ENCODE data around the gene TSPOAP1. TPM values are rescaled to one million over a fixed set of nuclear protein-coding genes. Genes with fewer than 3 reads are reported as not detected.
A peak's percentile ranks its signal among the peaks of the same experiment; 100 is the strongest.

The TSPOAP1 gene
- total RNA-seq, 2 experiments from 2014 or later, result 13.7 to 15.4 TPM

DNA sequence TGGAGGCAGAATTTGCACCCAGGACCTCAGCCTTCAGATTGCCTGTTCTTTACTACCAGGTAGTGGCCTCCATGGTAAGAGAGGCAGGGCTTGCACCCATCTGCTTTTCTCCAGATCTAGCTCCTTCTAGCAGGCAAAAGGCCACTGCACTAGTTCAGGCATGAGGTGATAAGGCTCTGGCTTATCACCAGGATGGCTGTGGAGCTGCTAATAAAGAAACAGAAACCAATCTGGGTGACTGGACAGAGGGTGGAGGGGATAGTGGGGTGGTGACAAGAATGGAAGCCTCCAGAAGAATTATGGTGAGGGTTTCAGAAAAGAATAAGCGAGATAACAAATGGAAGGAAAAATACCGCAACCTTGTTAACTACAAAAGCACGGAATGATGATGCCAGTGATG is 38.9 kb upstream of the TSPOAP1 start:
- no peak overlapping the region for H3K27ac Mint-ChIP-seq
- H3K4me1 Mint-ChIP-seq, result peaks cover 14% of the 10 kb centered on the region
- no peaks in the 10 kb centered on the region for H3K36me3 Mint-ChIP-seq

DNA sequence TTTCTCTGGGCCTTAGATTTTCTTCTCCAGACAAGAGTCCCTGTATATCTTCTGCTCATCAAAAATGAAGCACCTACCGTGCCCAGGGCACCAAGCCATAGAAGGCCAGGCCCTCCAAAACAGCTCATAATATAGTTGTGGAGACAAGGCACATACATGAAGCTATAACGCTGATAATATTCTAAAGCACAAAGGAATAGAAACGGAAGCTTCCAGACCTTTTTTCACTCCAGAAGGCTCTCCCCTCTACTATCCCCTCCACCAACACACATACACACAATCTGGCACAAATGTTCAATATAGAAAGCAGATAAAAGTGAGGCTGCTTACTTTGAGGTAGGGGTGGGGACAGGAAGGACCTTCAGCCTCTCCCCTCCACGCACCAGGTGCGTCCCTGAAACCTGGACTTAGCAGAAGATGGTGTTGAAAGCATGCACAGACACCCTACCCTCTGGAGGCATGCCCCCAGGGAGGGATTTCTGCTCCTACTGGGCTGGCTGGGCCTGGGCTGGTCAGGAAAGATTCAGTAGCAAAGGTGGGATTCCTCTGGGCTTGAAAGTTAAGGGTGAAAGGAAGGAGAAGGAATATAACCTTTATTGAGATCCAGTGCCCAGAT is 37.5 kb upstream of the TSPOAP1 start:
- no peaks in the 10 kb centered on the region for H3K36me3 Mint-ChIP-seq
- no peak for DNase-seq
- H3K27me3 Mint-ChIP-seq, result no peaks in the 10 kb centered on the region
- peaks cover 14% of the 10 kb centered on the region for H3K4me1 Mint-ChIP-seq
- no peaks in the 10 kb centered on the region for H3K9me3 Mint-ChIP-seq
- no peak overlapping the region for H3K27ac Mint-ChIP-seq
- no peak overlapping the region for H3K4me3 Mint-ChIP-seq

More for the DNA sequence above, 38.9 kb upstream of the TSPOAP1 start:
- no peaks in the 10 kb centered on the region for H3K27me3 Mint-ChIP-seq
- H3K9me3 Mint-ChIP-seq, result no peaks in the 10 kb centered on the region
- no peak for DNase-seq
- no peak overlapping the region for H3K4me3 Mint-ChIP-seq

DNA sequence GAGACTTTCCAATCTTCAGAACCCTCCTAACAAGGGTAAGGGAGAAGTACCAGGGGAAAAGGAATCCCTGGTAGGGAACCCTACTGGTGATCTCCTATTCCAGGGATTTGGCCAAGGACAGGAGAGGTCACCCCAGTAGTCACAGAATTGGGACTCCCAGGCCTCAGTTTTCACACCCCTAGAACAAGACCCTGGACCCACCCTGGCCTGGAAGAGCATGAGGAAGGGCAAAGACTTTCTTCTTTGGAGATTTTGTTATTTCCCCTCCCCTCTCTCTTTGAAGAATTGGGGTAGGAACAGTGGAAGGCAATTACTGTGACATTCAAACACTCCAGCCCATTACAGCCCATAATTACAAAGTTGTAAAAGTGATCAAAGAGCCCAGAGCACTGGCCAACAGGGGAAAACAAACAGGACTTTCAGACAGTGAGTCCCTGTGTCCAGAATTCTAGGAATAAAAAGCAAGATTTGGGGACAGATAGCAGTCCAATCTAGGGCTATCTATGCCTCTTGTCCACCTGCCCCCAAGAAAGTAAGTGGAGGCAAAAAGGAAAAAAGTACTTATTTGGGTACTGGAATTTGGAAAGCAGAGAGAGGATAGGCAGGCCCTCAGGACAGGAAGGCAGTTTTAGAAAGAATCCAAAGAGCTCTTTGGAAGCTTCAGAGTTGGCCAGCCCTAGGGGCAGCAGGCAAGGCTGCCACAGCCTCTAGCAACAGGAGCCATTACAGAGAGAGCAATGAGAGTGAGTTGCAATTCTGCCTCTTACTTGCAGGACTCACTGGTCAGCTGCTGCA is 36.8 kb upstream of the TSPOAP1 start:
- peaks cover 11% of the 10 kb centered on the region for H3K4me1 Mint-ChIP-seq
- H3K27me3 Mint-ChIP-seq, result no peaks in the 10 kb centered on the region
- H3K36me3 Mint-ChIP-seq, result no peaks in the 10 kb centered on the region
- DNase-seq, result no peak
- H3K9me3 Mint-ChIP-seq, result no peaks in the 10 kb centered on the region
- H3K27ac Mint-ChIP-seq, result no peak overlapping the region
- H3K4me3 Mint-ChIP-seq, result no peak overlapping the region

DNA sequence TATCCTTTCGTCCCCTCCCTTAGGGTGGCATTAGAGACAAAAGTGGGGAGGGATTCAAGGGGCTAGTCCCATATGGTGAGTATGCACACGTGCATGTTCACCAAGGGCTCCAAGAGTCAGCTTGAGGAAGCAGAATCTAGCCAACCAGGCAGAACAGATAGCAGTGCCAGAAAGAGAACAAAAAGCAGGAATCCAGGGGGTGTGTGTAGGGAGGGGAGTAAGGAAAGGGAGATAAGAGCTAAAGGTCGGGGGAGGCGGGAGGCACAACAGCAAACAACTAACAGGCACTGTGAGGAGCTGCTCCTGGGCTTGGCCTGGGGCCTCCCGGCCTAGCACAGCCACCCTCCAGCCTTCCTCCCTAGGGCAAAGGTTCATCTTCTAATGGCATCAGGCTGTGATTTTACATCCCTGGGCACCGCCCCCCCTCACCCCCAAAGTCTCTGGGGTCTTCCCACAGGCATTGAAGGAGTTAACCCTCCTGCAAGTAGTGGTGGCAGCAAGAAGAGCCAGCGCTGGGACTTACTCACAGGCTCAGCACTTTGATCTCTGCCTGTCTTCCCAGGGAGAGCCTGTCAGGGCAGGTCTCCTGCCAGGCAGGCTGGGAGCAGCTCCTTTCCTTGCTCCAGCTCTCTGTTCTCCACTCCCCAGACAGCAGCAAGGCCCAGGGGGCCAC is 35.8 kb upstream of the TSPOAP1 start:
- no peak for DNase-seq
- Mint-ChIP-seq H3K36me3 (no peaks in the 10 kb centered on the region), H3K27ac (no peak overlapping the region), H3K9me3 (no peaks in the 10 kb centered on the region), H3K4me1 (peaks cover 8% of the 10 kb centered on the region), H3K27me3 (no peaks in the 10 kb centered on the region), H3K4me3 (no peak overlapping the region)

DNA sequence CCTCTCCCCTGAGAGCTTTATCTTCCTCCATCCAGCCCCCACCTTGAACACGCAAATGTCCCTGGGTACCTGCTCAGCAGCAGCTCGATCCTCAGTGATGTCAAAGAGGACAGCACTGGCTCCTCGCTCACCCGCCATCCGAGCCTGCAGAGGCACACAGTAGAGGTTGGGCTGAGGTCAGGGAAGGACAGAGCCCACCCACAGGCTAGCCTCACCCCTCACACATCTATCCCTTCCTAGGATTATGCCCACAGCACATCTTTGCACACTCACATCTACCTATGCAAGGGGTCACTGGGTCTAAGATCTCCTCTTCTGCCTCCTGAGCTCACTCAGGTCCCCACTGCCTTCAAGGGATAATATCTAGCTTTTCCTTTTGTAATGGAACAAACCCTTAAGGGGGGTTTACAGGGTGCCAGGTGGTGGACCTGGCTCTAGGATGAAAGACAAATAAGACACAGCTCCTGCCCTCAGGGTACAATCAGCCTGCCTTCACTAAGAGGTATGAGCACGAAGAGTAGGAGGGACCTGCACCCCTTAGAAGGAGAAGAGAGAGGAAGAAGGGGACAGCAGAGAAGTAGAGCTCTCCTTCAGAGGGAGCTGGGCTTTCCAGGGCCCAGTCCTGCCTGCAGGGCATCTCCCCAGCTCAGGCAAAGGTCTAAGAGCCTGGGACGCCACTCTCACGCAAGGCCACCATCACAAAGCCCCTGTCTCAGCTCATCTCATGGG is 35.0 kb upstream of the TSPOAP1 start:
- Mint-ChIP-seq H3K4me1 (peaks cover 7% of the 10 kb centered on the region), H3K4me3 (no peak overlapping the region), H3K27me3 (no peaks in the 10 kb centered on the region), H3K9me3 (no peaks in the 10 kb centered on the region), H3K27ac (no peak overlapping the region), H3K36me3 (no peaks in the 10 kb centered on the region)
- no peak for DNase-seq

DNA sequence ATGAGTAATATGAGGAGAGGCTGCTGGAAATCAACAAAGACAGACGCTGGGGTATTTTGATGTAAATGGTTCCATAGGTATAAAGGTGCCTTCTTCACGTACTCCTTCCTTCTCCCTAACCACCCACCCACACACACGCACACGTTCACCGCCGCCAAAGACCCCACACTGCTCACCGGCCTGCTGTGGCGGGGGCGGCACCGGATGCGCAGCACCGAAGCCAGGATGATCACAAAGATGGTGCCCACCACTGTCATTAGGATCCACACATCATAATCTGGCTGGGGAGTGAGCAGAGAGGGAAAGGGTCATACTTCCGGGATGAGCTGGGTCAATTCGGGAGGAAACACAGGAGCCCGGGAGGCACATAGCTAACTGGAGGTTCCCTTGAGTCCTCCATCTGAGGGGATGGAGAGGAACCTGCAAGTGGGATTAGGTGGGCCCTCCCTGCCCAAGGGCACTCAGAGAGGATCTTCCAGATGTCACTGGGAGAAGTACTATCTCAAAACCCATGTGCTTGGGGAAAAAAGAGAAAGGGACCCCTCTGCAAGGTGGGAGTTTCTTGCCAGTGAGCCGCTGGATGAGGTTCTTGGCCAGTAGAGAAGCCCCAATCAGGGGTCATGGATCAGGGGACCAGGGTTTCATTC is 33.9 kb upstream of the TSPOAP1 start:
- no peaks in the 10 kb centered on the region for H3K36me3 Mint-ChIP-seq
- H3K4me3 Mint-ChIP-seq, result no peak overlapping the region
- peaks cover 7% of the 10 kb centered on the region for H3K4me1 Mint-ChIP-seq
- H3K9me3 Mint-ChIP-seq, result no peaks in the 10 kb centered on the region
- no peak overlapping the region for H3K27ac Mint-ChIP-seq
- no peaks in the 10 kb centered on the region for H3K27me3 Mint-ChIP-seq
- DNase-seq, result no peak

DNA sequence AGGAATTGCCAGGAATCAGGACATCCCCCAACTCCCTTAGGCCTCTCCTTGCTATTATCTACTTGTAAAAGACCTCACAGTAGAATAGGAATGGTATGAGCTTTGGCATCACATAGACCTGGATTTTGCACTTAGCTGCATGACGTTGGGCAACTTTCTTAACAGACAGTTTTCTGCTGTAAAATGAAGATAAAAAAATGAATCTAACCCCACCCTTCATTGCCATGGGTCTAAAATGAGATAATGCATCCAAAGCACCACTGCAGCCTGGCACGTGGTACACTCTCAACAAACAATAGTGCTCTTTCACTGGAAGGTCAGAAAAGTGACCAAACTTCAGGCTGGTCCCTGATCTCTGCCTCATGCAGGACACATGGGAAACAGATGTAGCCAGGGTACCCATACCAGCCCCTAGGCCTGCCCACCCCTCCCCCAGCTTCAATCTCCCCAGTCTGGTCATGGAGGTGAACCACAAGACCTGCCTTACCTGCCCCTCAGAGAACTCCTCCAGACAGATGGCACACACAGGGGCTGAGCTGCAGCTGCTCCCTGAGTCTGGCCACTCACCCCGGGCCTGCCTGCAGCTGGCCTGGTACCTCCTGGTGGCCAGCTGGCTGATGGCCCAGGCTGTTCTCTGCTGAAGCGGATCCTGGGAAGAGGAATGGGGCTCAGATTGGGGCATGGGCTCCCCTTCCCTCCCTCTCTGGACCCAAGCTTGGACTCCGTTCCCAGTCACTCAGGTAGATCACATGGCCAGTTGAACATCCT is 31.9 kb upstream of the TSPOAP1 start:
- Mint-ChIP-seq H3K4me1 (no peaks in the 10 kb centered on the region), H3K4me3 (no peak overlapping the region), H3K9me3 (no peaks in the 10 kb centered on the region), H3K27ac (no peak overlapping the region), H3K27me3 (no peaks in the 10 kb centered on the region), H3K36me3 (no peaks in the 10 kb centered on the region)
- DNase-seq, result no peak

DNA sequence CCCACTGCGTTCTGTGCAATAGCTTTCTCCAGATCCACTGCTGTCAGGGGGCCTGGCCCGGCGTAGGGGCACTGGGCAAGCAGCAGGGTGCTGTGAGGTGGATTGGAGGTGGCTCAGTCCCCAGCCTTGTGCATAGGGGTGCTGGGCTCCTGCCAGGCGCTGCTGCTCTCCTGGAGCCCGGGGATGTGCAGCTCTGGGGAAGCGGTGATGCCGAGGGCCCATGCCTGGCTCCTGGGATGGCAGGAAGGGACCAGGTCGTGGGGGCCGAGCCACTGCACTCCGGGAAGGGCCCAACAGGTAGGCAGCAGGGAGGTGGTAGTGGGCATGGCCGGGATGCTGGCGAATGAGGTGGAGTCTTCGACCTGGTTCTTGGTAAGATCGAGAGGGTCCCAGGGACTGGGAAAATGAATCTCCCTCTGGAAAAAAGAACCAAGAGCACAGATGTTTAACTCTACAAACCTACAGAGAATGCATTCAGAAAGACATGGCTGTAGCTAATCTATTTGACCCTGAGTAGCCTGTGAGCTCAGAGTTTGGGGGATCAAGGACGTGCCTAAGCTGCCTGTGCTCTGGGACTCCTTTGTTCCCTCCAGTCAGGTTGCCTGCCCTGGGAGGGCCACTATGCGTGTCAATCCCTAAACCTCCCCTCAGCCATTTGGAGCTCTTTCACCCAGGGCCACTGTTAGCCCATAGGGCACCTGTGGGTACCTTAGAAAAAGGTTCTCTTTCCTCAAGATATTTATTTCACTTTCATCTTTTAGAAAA is 30.0 kb upstream of the TSPOAP1 start:
- DNase-seq, result no peak
- Mint-ChIP-seq H3K4me3 (no peak overlapping the region), H3K4me1 (peaks cover 4% of the 10 kb centered on the region), H3K36me3 (no peaks in the 10 kb centered on the region), H3K27ac (no peak overlapping the region), H3K27me3 (no peaks in the 10 kb centered on the region), H3K9me3 (no peaks in the 10 kb centered on the region)

DNA sequence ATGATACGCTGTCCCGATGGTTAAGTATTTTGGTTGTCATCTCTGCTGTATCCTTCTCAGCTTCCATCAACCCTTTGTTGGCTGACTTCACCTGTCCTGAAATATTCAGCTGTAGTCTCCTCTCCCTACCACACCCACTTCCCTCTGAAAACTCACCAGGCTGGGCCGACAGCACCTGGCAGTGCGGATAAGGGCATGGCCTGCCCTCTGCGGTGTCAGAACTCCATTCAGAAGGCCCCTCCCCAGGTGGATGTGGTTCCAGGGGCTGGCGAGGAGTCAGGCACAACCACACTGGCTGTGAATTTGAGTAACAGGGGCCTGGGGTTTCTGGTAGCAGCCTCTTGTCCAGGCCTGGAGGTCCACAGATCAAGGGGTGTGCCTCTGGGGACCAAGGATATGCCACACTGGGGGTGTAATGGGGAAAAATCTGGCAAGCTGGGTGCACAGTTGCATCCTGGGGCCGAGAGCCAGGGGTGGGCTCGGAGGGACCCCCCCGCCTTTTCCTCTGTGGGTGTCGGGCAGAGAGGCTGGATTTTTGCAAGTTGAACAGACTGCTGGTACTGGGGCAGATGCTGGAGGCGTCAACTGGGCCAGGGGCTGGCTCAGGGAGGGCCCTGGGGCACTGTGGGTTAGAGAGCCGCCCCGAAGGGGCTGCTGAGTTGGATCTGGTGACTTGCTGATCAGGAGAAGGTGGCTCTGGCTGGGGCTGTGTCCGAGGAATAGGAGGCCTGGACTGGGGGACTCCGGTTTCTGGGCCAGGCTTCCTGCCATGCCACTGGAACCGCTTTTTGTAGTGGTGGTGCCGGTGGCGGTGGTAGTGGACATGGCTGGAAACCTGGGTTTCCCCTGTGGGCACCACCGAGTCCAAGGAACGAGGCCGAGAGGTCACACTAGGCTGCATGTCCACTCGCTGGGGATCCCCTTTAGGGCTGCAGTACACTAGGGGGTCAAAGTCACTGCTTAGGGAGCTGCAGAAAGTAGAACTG is 29.0 kb upstream of the TSPOAP1 start:
- Mint-ChIP-seq H3K9me3 (no peaks in the 10 kb centered on the region), H3K4me3 (no peak overlapping the region), H3K36me3 (peaks cover 6% of the 10 kb centered on the region), H3K4me1 (peaks cover 13% of the 10 kb centered on the region), H3K27ac (no peak overlapping the region), H3K27me3 (no peaks in the 10 kb centered on the region)
- no peak for DNase-seq

DNA sequence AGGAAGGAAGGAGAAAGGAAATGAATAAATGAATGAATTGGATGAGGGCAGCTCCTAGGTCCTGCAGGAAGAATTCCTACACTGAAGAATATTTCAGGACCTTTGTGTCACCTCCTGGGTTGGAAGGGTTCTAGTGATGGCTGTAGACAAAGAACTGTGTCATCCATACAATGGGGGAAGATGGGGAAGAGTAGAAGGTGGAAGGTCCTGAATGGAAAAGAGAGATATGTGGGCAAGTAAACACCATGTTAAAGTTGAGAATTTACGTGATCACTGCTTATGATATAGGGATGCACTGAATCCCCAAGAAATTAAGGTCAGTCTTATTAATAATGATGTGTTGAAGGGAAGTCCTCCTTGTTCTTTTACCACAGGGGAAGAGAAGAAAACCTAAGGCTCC is 27.6 kb upstream of the TSPOAP1 start:
- Mint-ChIP-seq H3K9me3 (no peaks in the 10 kb centered on the region), H3K4me1 (peaks cover 13% of the 10 kb centered on the region), H3K36me3 (peaks cover 14% of the 10 kb centered on the region), H3K27me3 (no peaks in the 10 kb centered on the region), H3K27ac (no peak overlapping the region), H3K4me3 (no peak overlapping the region)
- no peak for DNase-seq

DNA sequence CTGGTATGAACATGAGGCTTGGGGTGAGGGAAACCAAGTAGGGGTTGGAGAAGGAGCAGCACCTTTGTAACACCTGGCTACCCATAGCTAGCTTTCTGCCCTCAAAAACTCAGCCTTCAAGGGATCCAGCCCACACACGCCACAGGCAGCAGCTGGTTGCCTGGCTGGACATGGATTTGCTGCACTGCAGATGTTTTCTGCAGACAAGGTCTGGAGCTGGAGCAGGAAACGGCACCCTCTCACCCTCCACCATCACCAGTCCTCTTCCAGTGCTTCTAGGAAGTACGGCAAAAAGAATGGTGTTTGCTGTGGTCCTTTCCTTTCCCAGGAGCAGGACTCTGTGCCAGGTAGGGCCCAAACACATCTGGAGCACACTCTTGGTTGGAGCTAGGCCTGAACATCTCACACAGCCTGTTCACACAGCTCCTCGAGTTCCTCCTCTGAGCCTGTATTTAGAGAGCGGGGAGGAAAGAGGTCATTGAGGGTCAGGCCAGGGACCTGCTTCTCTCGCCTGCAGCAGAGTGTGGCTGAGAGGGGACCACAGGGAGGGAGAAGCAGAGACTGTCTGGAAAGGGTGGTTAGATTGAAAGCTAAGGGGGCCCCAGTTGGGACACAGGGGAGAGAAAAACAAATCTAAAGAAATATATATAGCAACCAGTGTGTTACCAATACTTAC is 26.1 kb upstream of the TSPOAP1 start:
- H3K4me1 Mint-ChIP-seq, result peaks cover 16% of the 10 kb centered on the region
- peaks cover 23% of the 10 kb centered on the region for H3K36me3 Mint-ChIP-seq
- peak overlapping the region; percentile 73 for H3K27ac Mint-ChIP-seq
- no peaks in the 10 kb centered on the region for H3K9me3 Mint-ChIP-seq
- H3K4me3 Mint-ChIP-seq, result no peak overlapping the region
- H3K27me3 Mint-ChIP-seq, result no peaks in the 10 kb centered on the region
- DNase-seq, result no peak

DNA sequence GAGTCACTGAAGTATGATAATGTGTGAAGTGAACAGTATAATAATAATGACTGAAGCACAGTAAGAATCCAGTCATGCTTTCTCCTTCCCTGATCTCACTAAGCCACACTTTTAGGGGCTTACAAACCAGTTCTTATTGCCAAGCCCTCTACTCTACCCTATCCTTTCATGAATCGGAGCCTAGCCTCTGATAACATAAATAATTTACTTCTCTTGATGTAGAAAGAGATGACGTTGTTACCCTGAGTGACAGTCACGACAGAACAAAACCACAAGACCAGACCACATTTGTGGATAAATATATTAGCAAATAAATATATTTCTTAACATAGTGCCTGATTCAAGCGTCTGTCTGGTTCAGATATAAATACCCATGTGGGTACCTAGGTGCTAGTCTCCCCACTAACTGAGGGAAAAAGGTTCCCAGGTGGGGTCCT is 24.8 kb upstream of the TSPOAP1 start:
- Mint-ChIP-seq H3K27ac (peak overlapping the region; percentile 94), H3K27me3 (no peaks in the 10 kb centered on the region), H3K9me3 (no peaks in the 10 kb centered on the region), H3K4me3 (peak overlapping the region; percentile 100), H3K36me3 (peaks cover 36% of the 10 kb centered on the region), H3K4me1 (peaks cover 27% of the 10 kb centered on the region)
- no peak for DNase-seq

Measured in activated naive CD8-positive, alpha-beta T cell treated with anti-CD3 and anti-CD28 coated beads for 36 hours (primary cell).